SIG-M5 (cell line): ENCODE results near the gene KCNB1.

ENCODE experiments used
- DNase-seq: peaks from one replicate; lab custom pipeline; 2025; lab: John Stamatoyannopoulos, UW

KCNB1 gene

GRCh38 chr20:49482621-49483017 is at the start of gene KCNB1:
TSS of gene KCNB1 (minus strand) at chr20:49482668. CDS start at chr20:49482480, 188 bp downstream.
- DNase-seq: no peak

DNA sequence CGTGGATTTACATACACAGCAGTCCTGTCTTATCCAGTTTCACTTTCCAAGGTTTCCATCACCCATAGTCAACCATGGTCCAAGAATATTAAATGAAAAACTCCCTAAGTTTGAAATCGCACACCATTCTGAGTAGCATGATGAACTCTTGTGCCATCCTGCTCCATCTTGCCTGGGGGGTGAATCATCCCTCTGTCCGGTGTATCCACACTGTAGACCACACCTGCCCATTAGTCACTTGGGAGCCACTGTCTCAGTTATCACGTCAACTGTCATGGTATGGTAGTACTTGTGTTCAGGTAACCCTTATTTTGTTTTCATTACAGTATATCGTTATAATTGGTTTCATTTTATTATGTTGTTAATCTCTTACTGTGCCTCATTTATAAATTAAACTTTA is 47.0 kb upstream of the KCNB1 start:
- DNase-seq: no peak

- no peak for DNase-seq
Measured at GRCh38 chr20:49526568-49526967, 44.1 kb upstream of the KCNB1 start.

GRCh38 chr20:49526056-49526455 is 43.6 kb upstream of the KCNB1 start:
- DNase-seq: no peak

DNA sequence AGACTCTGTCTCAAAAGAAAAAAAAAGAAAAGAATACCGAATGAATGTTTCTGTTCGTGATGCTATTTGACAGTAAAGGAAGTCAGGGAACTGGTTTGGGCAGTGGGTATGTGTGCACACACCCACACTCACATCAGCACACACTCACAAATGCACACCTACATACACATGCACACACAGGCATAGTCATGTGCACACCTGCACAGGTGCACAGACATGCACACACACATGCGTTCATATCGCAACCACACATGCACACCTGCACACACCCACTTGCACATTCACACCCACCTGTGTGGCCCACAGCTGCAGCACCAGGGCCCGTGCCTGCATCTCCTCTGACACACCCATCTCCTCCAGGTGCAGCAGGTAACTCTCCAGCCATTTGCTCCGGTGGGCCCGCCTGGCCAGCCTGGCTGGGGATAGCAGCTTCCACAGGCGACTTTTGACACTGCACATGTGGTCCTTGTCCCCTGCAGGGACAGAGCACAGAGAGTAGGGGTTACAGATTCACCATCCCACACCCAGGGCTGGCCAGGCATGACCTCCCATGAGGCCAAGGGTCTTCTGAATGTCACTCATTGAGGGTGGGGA is 41.4 kb upstream of the KCNB1 start:
- no peak for DNase-seq

DNA sequence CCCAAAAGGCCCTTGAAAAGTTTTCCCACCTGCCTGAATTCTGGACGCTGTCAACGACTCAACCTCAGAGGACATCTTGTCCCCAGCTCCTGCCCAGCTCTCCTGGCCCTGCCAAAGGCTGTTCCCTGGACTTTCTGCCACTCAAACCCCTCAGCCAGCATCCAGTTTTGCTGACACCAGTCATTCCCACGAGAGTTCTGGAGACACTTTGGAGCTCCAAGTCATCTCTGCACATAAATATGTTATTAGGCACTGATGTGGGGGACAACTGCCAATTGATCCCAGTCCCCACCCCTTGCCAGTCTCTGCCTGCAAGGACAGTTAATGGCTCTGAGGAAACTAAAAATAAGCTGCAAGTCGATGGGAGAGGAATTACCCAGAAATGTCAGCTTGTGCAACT is 38.9 kb upstream of the KCNB1 start:
- no peak for DNase-seq

DNA sequence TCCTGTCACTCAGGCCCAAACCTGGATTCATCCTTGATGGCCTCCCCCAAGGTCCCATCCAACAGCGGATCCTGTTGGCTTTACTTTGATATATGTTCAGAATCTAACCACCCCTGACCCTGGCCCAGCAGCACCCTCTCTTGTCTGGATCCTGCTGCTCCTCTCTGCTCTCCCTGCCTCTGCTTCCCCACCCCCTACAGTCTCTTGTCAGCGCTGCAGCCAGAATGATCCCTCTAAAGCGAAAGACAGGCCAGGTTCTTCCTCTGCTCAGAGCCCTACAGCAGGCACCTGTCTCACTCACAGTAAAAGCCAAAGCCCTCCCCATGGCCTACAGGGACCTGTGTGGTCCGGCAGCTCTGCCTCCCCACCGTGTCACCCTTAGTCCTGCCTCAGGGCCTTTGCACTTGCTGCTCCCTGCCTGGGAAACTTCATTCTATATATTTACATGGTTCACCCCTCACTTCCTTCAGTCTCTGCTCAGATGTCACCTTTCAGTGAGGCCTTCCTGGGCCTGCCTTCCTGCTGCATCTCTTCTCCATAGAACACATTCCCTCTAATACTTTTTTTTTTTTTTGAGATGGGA is 37.4 kb upstream of the KCNB1 start:
- no peak for DNase-seq

DNA sequence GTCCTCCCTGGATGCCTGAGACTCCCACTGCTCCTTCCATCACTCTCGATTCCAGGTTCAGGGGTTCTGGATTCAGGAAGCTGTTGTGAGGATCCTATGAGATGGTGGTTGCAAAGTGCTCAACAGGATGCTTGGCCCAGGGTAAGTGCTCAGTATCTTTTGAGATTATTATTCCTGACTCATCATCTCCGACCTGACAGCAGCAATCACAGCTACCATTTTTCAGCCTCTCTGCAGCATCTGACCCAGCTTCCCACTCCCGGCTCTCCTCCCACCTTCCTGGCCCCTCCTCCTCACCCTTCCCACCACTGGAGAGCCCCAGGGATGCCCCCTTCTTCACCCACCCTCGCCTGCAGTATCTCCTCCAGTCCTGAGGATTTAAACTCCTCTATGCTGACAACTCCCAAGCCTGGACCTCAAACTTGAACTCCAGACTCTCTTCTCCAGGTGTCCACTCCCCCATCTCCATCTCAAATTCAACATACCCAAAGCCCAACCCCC is 36.8 kb upstream of the KCNB1 start:
- DNase-seq: no peak

- DNase-seq: no peak
Measured at GRCh38 chr20:49518576-49518975, 36.1 kb upstream of the KCNB1 start.

DNA sequence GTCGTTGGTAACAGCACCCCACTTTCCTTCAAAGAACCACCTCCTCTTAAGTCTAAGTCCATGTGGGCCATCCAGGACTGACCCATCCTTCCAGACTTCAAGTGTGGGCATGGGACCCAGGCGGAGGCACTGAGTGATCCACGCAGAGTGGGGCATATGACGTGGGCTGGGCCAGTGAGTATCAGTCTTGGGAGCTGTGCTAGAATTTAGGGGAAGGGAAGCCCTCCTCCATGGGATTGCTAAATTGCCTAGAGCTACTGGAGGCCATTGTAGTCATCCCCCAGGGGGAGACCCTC is 35.3 kb upstream of the KCNB1 start:
- no peak for DNase-seq

GRCh38 chr20:49516916-49517804 is 34.7 kb upstream of the KCNB1 start:
- no peak for DNase-seq

DNA sequence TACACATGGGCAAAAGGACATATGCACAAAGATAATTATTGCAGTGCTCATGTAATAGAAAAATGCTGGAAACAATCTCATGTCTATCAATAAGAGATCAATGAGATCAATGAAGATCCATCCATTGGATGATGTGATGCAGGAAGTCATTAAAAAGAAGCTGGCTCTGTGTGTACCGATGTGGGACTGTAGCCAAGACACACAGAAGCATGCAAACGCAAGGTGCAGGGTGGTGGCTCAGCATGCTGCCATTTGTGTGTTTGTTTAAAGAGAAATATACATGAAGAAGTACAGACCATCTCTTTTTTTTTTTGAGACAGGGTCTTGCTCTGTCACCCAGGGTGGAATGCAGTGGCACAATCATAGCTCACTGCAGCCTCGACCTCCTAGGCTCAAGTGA is 33.1 kb upstream of the KCNB1 start:
- DNase-seq: no peak

- DNase-seq: no peak
Measured at GRCh38 chr20:49513517-49513916, 31.0 kb upstream of the KCNB1 start.

- no peak for DNase-seq
Measured at GRCh38 chr20:49513009-49513408, 30.5 kb upstream of the KCNB1 start.

GRCh38 chr20:49511788-49512525 is 29.5 kb upstream of the KCNB1 start:
- no peak for DNase-seq

DNA sequence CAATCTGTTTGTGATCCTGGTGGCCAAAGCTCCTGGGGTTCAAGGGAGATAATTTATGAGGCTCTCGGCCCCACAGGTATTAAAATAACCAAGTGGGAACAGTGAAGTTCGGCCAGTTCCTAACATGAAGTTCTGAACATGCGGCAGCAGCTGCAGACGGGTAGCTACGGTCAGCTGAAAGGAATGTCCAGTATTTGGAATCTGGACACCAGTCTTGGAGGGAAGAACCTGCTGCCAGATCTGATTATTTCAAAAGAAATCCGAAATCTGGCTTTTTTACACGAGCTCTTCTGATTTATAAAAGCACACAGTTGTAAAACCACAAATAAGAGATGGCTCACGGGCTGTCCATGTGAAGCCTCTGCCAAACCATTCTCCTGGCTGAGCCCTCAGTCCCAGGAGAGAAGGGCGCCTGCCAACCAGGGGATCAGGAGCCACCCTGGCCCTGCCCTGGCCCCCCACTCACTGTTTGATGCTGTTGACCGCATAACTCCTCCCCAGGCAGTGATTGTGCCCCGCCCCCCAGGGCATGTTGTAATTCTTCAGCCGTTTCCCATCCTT is 28.2 kb upstream of the KCNB1 start:
- no peak for DNase-seq

DNA sequence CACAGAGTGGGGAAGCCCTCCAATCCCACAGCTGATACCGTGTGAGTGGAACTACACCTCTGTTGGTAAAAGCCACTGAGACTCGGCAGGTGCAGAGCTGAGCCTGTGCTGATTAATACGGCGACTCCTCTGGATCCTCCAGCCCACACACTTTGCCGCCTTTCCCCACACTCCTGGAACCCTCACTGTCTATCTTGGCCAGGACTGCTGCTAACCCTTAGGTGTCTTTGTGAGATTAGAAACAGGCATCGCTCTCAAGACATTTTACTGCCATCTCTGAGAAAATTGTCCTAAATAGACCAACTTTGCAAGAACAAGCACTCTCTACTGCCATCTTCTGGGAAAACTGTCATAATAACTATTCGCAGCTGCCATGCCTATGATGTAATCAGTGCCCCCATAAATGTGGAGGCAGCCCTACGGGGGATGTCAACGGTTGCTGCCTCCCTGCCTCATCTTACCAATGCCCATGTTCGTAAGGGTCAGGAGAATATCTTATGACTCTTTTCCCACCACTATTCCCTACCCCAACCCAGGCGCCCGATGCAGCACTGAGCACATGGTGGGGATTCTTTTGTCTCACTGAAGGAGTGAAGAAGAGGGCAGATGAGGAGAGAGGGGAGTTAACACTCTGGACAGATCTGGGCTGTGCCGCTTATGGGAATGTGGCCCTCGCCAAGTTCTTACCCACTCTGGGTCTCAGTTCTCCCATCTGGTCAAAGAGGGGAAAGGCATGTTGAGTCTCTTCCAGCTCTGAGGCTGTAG is 26.1 kb upstream of the KCNB1 start:
- peak; percentile 11 for DNase-seq

DNA sequence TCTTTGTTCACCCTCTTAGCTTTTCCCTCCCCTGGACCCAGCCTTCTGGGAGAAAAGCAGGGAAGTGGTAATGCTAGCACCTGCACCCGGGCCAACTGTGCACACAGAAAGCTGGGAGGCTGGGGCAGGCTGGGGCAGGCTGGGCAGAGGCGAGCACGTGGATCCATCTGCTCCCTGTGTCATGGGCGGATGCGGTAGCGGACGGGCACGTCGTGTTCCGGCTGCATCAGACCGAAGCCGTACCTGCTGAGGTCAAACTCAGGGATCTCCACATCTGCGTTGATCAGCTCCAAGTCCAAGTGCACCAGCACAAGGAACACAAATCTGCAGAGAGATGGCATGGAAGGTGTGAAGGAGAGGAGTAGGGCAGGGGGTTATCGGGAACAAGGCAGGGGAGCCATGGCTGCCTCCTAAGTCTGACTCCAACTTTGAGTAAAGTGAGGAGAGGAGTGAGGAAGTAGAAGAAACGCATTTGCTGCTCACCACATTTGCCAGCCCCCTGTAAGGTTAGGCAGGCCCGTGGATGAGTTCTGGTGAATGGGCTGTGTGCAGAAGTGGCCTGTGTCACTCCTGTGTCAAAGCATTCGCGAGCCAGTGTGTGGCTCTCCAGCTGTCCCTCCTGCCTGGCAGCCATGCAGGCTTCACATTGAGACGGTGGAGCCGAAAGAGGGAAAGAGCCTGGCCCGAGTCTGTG is 25.4 kb upstream of the KCNB1 start:
- DNase-seq: no peak

DNA sequence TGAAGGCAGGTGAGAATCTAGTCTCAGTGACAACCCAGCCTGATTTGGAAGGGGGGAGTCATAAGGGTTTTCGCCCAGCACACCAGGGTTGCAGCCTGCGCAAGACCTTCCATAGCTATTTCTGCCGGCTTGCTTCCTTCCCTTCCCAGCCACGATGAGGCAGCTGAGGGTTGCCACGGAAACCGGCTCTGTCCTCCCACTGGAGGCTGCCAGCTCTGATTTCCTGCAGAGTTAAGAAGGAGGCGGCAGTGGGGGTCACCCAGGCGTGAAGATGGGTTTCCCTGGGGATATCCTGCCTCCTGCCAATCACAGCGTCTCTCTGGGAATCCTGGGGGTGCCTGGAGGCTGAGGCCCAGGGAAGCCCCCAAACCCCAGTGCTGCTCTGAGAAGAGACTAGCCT is 23.1 kb upstream of the KCNB1 start:
- DNase-seq: no peak

DNA sequence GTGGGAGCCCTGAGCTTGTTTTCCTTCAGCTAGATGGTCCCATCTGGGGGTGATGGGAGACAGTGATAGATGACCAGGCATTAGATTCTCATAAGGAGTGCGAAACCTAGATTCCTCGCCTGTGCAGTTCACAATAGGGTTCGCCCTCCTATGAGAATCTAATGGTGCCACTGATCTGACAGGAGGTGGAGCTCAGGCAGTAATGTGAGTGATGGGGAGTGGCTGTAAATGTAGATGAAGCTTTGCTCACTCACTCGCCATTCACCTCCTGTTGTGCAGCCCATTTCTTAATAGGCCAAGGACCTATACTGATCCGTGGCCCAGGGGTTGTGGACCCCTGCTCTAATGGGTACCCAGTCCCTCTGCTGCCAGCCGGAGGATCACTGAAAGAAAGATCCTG is 20.7 kb upstream of the KCNB1 start:
- no peak for DNase-seq

GRCh38 chr20:49501917-49502316 is 19.4 kb upstream of the KCNB1 start:
- DNase-seq: no peak
